ENCODE measurements around the gene USP54.

DNA sequence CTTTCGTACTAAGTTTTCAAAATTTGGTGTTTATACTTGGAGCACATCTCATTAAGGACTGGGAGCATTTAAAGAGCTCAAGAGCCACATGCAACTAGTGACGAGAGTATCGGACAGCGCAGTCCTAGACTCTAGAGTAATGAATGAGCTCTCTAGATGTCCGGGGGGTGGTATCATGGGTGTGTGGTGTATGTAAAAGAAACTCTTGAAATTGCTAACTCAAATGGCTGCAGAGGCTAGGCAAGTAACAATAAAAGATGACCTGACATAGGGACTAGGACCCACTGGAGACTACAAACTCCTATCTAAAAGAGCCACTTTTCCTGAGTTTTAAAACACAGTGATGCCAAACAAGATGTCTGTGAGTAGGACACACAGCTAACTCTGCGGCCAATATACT is 36.2 kb upstream of the USP54 start:
- TF ChIP-seq POLR2A (IDR thresholded peaks at IDR 0.05): no peak
- TF ChIP-seq, protein P1, sequence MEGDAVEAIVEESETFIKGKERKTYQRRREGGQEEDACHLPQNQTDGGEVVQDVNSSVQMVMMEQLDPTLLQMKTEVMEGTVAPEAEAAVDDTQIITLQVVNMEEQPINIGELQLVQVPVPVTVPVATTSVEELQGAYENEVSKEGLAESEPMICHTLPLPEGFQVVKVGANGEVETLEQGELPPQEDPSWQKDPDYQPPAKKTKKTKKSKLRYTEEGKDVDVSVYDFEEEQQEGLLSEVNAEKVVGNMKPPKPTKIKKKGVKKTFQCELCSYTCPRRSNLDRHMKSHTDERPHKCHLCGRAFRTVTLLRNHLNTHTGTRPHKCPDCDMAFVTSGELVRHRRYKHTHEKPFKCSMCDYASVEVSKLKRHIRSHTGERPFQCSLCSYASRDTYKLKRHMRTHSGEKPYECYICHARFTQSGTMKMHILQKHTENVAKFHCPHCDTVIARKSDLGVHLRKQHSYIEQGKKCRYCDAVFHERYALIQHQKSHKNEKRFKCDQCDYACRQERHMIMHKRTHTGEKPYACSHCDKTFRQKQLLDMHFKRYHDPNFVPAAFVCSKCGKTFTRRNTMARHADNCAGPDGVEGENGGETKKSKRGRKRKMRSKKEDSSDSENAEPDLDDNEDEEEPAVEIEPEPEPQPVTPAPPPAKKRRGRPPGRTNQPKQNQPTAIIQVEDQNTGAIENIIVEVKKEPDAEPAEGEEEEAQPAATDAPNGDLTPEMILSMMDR (IDR thresholded peaks at IDR 0.05): no peak

All from breast epithelium (tissue), 3 donors.